Measurements from ENCODE around the gene TAS2R41.
"Not testable (repeated sequence)": the region's sequence is repeated elsewhere in the genome, so short reads cannot be mapped to it uniquely, and the experiment has no call there.

Gene TAS2R41

GRCh38 chr7:143456992-143457793 lies 20.5 kb upstream of the TAS2R41 start:
- peak; percentile 65 for DNase-seq

GRCh38 chr7:143458263-143458662 lies 19.4 kb upstream of the TAS2R41 start:
- DNase-seq, result peak; percentile 72

- DNase-seq, result no peak
Observed at GRCh38 chr7:143458681-143459080, 19.0 kb upstream of the TAS2R41 start.

- DNase-seq, result no peak
Observed at GRCh38 chr7:143459359-143459758, 18.3 kb upstream of the TAS2R41 start.

GRCh38 chr7:143460271-143460979 lies 17.2 kb upstream of the TAS2R41 start:
- no peak for DNase-seq

GRCh38 chr7:143462045-143462444 lies 15.6 kb upstream of the TAS2R41 start:
- DNase-seq, result no peak

- no peak for DNase-seq
Observed at GRCh38 chr7:143463556-143463955, 14.1 kb upstream of the TAS2R41 start.

GRCh38 chr7:143463957-143464356 lies 13.7 kb upstream of the TAS2R41 start:
- no peak for DNase-seq

GRCh38 chr7:143467724-143468123 lies 9.9 kb upstream of the TAS2R41 start:
- DNase-seq, result no peak

GRCh38 chr7:143472071-143472689 lies 5.5 kb upstream of the TAS2R41 start:
- not testable (repeated sequence) for DNase-seq

GRCh38 chr7:143479055-143479766 lies 1.5 kb downstream of the TAS2R41 start:
- DNase-seq, result no peak

GRCh38 chr7:143480501-143480900 lies 2.8 kb downstream of the TAS2R41 start:
- DNase-seq, result no peak

- no peak for DNase-seq
Observed at GRCh38 chr7:143484119-143484518, 6.4 kb downstream of the TAS2R41 start.

GRCh38 chr7:143485094-143485493 lies 7.4 kb downstream of the TAS2R41 start:
- DNase-seq, result no peak

GRCh38 chr7:143485500-143485899 lies 7.8 kb downstream of the TAS2R41 start:
- DNase-seq, result no peak

- DNase-seq, result not testable (repeated sequence)
Observed at GRCh38 chr7:143486266-143486665, 8.6 kb downstream of the TAS2R41 start.

- DNase-seq, result no peak
Observed at GRCh38 chr7:143487061-143487460, 9.4 kb downstream of the TAS2R41 start.

- no peak for DNase-seq
Observed at GRCh38 chr7:143487566-143487965, 9.9 kb downstream of the TAS2R41 start.

GRCh38 chr7:143490717-143491306 lies 13.1 kb downstream of the TAS2R41 start:
- DNase-seq, result peak; percentile 45

- peak; percentile 77 for DNase-seq
Observed at GRCh38 chr7:143492043-143492471, 14.4 kb downstream of the TAS2R41 start.

- DNase-seq, result peak; percentile 31
Observed at GRCh38 chr7:143492799-143493739, 15.4 kb downstream of the TAS2R41 start.
